Colonic mucosa (tissue), 4 donors: ENCODE results near the gene EVL. TPM values are rescaled to one million over a fixed set of nuclear protein-coding genes. Genes with fewer than 3 reads are reported as not detected.

ENCODE experiments used
- DNase-seq: peaks from one replicate; pipeline ENCODE4 v3.0.0-alpha.2; 2020
- H3K27ac ChIP-seq: fragments of 200-600 bp; one replicate; pipeline ENCODE4 v1.8.0; 2021
- H3K27me3 ChIP-seq: fragments of 200-600 bp; one replicate; pipeline ENCODE4 v1.8.0; 2021
- H3K36me3 ChIP-seq: fragments of 200-600 bp; one replicate; pipeline ENCODE4 v1.8.0; 2021
- H3K4me1 ChIP-seq: fragments of 200-600 bp; one replicate; pipeline ENCODE4 v1.8.0; 2021; ENCODE audit warnings: mild to moderate bottlenecking
- H3K4me3 ChIP-seq: fragments of 200-600 bp; one replicate; pipeline ENCODE4 v1.8.0; 2021
- H3K9ac ChIP-seq, 2 donors: one replicate each; pipeline ENCODE4 v1.7.0; 2013; ENCODE audit warnings: control low read depth in 2 of 2, low read depth in 2 of 2, low read length in 2 of 2
- H3K9me3 ChIP-seq: fragments of 200-600 bp; one replicate; pipeline ENCODE4 v1.8.0; 2021
- CTCF ChIP-seq: fragments of 200-600 bp; IDR thresholded peaks from one replicate; pipeline ENCODE4 v1.8.0; 2022; ENCODE audit warnings: antibody characterized with exemption, mild to moderate bottlenecking
- intact Hi-C: fragments of 100-400 bp; cut with DNase I; formaldehyde crosslinking; loops from one replicate; pipeline ENCODE4 v1.14.1; 2022
- total RNA-seq, 2 donors: library from RNA; stranded (reverse); fragmentation: NEBNext Ultra II Directional in 1 of 2; extraction: Animal tissue kit (Norgen Biotek cat#: 25700) in 1 of 2; gene quantifications; one replicate each; pipeline ENCODE4 v1.2.1, GENCODE V29; 2021
- donor health status: healthy.
- donor health status: DM: no; HTN: no; CAD: no.
- donor health status: DM: no; HTN: no; CAD: no.

EVL gene
- total RNA-seq, 2 donors from 2014 or later = 13.7 to 15.4 TPM

GRCh38 chr14:100085462-100085861 is 20.2 kb downstream of the EVL start:
- no peak for TF ChIP-seq CTCF
- Histone ChIP-seq H3K4me1 (no peaks in the 10 kb centered on the region), H3K4me3 (no peak overlapping the region), H3K27ac (no peak overlapping the region), H3K27me3 (no peaks in the 10 kb centered on the region), H3K9me3 (no peaks in the 10 kb centered on the region), H3K36me3 (no peaks in the 10 kb centered on the region), H3K9ac (no peak overlapping the region)
- no peak for DNase-seq
- intact Hi-C loops = no loop called here

- no peak overlapping the region for H3K9ac ChIP-seq
- no peaks in the 10 kb centered on the region for H3K9me3 ChIP-seq
- no peaks in the 10 kb centered on the region for H3K4me1 ChIP-seq
- no peak overlapping the region for H3K27ac ChIP-seq
- H3K27me3 ChIP-seq = no peaks in the 10 kb centered on the region
- no peak for TF ChIP-seq CTCF
- DNase-seq = no peak
- no peaks in the 10 kb centered on the region for H3K36me3 ChIP-seq
- no peak overlapping the region for H3K4me3 ChIP-seq
- intact Hi-C loops = no loop called here
Measured at GRCh38 chr14:100086361-100086760, 21.1 kb downstream of the EVL start.

GRCh38 chr14:100088226-100088625 is 23.0 kb downstream of the EVL start:
- Histone ChIP-seq H3K9me3 (no peaks in the 10 kb centered on the region), H3K27me3 (no peaks in the 10 kb centered on the region), H3K9ac (no peak overlapping the region), H3K36me3 (no peaks in the 10 kb centered on the region), H3K4me1 (no peaks in the 10 kb centered on the region), H3K4me3 (no peak overlapping the region), H3K27ac (no peak overlapping the region)
- intact Hi-C loops = no loop called here
- TF ChIP-seq CTCF = no peak
- no peak for DNase-seq

GRCh38 chr14:100091386-100091785 is 26.2 kb downstream of the EVL start:
- intact Hi-C loops = no loop called here
- Histone ChIP-seq H3K36me3 (no peaks in the 10 kb centered on the region), H3K9ac (no peak overlapping the region), H3K4me3 (no peak overlapping the region), H3K27me3 (no peaks in the 10 kb centered on the region), H3K27ac (no peak overlapping the region), H3K4me1 (no peaks in the 10 kb centered on the region), H3K9me3 (no peaks in the 10 kb centered on the region)
- TF ChIP-seq CTCF = no peak
- DNase-seq = no peak

GRCh38 chr14:100092832-100093231 is 27.6 kb downstream of the EVL start:
- TF ChIP-seq CTCF = no peak
- no peak overlapping the region for H3K9ac ChIP-seq
- intact Hi-C loops = no loop called here
- DNase-seq = no peak
- no peaks in the 10 kb centered on the region for H3K36me3 ChIP-seq
- H3K27ac ChIP-seq = no peak overlapping the region
- H3K27me3 ChIP-seq = no peaks in the 10 kb centered on the region
- H3K9me3 ChIP-seq = no peaks in the 10 kb centered on the region
- no peak overlapping the region for H3K4me3 ChIP-seq
- no peaks in the 10 kb centered on the region for H3K4me1 ChIP-seq

GRCh38 chr14:100093319-100093718 is 28.1 kb downstream of the EVL start:
- Histone ChIP-seq H3K9ac (no peak overlapping the region), H3K27me3 (no peaks in the 10 kb centered on the region), H3K4me3 (no peak overlapping the region), H3K36me3 (no peaks in the 10 kb centered on the region), H3K9me3 (no peaks in the 10 kb centered on the region), H3K27ac (no peak overlapping the region), H3K4me1 (no peaks in the 10 kb centered on the region)
- DNase-seq = no peak
- no peak for TF ChIP-seq CTCF
- intact Hi-C loops = no loop called here
